Stomach (tissue), 4 donors: ENCODE measurements around the gene ECD.

Experiments used
- POLR2A ChIP-seq, 4 donors: fragments of 450-650 bp; IDR thresholded peaks; one replicate each; pipeline ENCODE4 v1.6.1; 2016; ENCODE audit warnings: antibody characterized with exemption in 4 of 4, control low read depth in 2 of 4, mild to moderate bottlenecking in 1 of 4, moderate library complexity in 1 of 4
- POLR2AphosphoS5 ChIP-seq, 3 donors: sonication (generic); formaldehyde crosslinking; IDR thresholded peaks; one replicate each; pipeline ENCODE4 v1.6.1; 2016; ENCODE audit warnings: antibody characterized with exemption in 3 of 3
- TF ChIP-seq, protein P1 (sequence below), 7 experiments: fragments of 450-650 bp in 4 of 7; fragments of 200-600 bp in 3 of 7; sonication (generic) in 3 of 7; IDR thresholded peaks; one replicate each; pipeline ENCODE4 v1.5.1; 2016 to 2019; ENCODE audit warnings: antibody characterized with exemption in 7 of 7, control low read depth in 2 of 7, mild to moderate bottlenecking in 1 of 7

GRCh38 chr10:73134727-73135126 lies 33.1 kb downstream of the ECD start:
- TF ChIP-seq POLR2A (IDR thresholded peaks at IDR 0.05) = no peak
- TF ChIP-seq POLR2AphosphoS5 (IDR thresholded peaks at IDR 0.05) = no peak
- TF ChIP-seq, protein P1, sequence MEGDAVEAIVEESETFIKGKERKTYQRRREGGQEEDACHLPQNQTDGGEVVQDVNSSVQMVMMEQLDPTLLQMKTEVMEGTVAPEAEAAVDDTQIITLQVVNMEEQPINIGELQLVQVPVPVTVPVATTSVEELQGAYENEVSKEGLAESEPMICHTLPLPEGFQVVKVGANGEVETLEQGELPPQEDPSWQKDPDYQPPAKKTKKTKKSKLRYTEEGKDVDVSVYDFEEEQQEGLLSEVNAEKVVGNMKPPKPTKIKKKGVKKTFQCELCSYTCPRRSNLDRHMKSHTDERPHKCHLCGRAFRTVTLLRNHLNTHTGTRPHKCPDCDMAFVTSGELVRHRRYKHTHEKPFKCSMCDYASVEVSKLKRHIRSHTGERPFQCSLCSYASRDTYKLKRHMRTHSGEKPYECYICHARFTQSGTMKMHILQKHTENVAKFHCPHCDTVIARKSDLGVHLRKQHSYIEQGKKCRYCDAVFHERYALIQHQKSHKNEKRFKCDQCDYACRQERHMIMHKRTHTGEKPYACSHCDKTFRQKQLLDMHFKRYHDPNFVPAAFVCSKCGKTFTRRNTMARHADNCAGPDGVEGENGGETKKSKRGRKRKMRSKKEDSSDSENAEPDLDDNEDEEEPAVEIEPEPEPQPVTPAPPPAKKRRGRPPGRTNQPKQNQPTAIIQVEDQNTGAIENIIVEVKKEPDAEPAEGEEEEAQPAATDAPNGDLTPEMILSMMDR (IDR thresholded peaks at IDR 0.05) = no peak
